ENCODE measurements around the gene ANLN. TPM values are rescaled to one million over a fixed set of nuclear protein-coding genes. Genes with fewer than 3 reads are reported as not detected.

ANLN gene
- total and polyA plus RNA-seq, 2 donors from 2014 or later = 0.17 to 1.2 TPM

GRCh38 chr7:36407636-36408550 is 18.2 kb downstream of the ANLN start:
- H3K36me3 ChIP-seq (ENCODE audit: control insufficient read depth in 2 of 3, insufficient read depth in 3 of 3, low read length in 3 of 3) = peaks cover 0 to 3% (median 0%) of the 10 kb centered on the region in 3 donors
- no peak for FAIRE-seq
- no peak overlapping the region for H3K4me3 ChIP-seq (ENCODE audit: low read length in 3 of 3)
- H3K4me1 ChIP-seq (ENCODE audit: control insufficient read depth in 2 of 3, insufficient read depth in 2 of 3, low read depth in 1 of 3, low read length in 3 of 3) = no peaks in the 10 kb centered on the region
- H3K27me3 ChIP-seq (ENCODE audit: control insufficient read depth, insufficient read depth, low read length) = no peaks in the 10 kb centered on the region
- no peak overlapping the region for H3K9ac ChIP-seq (ENCODE audit: low read length in 3 of 3)
- no peak for DNase-seq
- intact Hi-C loops (cut with DNase I) = no loop called here
- no peak overlapping the region for H3K27ac ChIP-seq (ENCODE audit: low read depth in 2 of 2, low read length in 2 of 2)
- H3K9me3 ChIP-seq (ENCODE audit: control insufficient read depth in 2 of 3, insufficient read depth in 1 of 3, low read length in 3 of 3) = no peaks in the 10 kb centered on the region
- TF ChIP-seq, protein P1, sequence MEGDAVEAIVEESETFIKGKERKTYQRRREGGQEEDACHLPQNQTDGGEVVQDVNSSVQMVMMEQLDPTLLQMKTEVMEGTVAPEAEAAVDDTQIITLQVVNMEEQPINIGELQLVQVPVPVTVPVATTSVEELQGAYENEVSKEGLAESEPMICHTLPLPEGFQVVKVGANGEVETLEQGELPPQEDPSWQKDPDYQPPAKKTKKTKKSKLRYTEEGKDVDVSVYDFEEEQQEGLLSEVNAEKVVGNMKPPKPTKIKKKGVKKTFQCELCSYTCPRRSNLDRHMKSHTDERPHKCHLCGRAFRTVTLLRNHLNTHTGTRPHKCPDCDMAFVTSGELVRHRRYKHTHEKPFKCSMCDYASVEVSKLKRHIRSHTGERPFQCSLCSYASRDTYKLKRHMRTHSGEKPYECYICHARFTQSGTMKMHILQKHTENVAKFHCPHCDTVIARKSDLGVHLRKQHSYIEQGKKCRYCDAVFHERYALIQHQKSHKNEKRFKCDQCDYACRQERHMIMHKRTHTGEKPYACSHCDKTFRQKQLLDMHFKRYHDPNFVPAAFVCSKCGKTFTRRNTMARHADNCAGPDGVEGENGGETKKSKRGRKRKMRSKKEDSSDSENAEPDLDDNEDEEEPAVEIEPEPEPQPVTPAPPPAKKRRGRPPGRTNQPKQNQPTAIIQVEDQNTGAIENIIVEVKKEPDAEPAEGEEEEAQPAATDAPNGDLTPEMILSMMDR (IDR thresholded peaks at IDR 0.05; ENCODE audit: borderline replicate concordance, extremely low read depth, insufficient read depth) = no peak

GRCh38 chr7:36408589-36408988 is 18.9 kb downstream of the ANLN start:
- Histone ChIP-seq H3K27me3 (ENCODE audit: control insufficient read depth, insufficient read depth, low read length) (no peaks in the 10 kb centered on the region), H3K9me3 (ENCODE audit: control insufficient read depth in 2 of 3, insufficient read depth in 1 of 3, low read length in 3 of 3) (no peaks in the 10 kb centered on the region), H3K4me3 (ENCODE audit: low read length in 3 of 3) (no peak overlapping the region), H3K4me1 (ENCODE audit: control insufficient read depth in 2 of 3, insufficient read depth in 2 of 3, low read depth in 1 of 3, low read length in 3 of 3) (no peaks in the 10 kb centered on the region), H3K9ac (ENCODE audit: low read length in 3 of 3) (no peak overlapping the region), H3K36me3 (ENCODE audit: control insufficient read depth in 2 of 3, insufficient read depth in 3 of 3, low read length in 3 of 3) (peaks cover 0 to 3% (median 0%) of the 10 kb centered on the region in 3 donors), H3K27ac (ENCODE audit: low read depth in 2 of 2, low read length in 2 of 2) (no peak overlapping the region)
- DNase-seq = no peak
- no peak for FAIRE-seq
- TF ChIP-seq, protein P1 (IDR thresholded peaks at IDR 0.05; ENCODE audit: borderline replicate concordance, extremely low read depth, insufficient read depth) = no peak
- intact Hi-C loops (cut with DNase I) = no loop called here

DNA sequence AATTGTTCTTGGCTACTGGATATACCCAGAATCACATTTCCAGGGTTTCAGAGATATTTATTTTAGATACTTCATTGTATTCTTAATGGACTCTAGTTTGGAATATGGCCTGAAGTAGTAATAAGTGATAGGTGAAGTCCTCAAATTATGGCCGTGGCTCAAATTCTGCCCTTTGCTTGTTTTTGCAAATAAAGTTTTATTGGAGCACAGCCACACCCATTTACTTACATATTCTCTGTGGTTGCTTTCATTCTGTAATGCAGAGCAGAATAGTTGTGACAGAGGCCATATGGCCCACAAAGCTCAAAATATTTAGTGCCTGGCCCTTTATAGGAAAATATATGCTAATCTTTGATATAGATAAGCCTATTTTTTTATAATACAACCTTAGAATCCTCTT is 19.5 kb downstream of the ANLN start:
- TF ChIP-seq, protein P1 (IDR thresholded peaks at IDR 0.05; ENCODE audit: borderline replicate concordance, extremely low read depth, insufficient read depth) = no peak
- no peak for DNase-seq
- Histone ChIP-seq H3K4me1 (ENCODE audit: control insufficient read depth in 2 of 3, insufficient read depth in 2 of 3, low read depth in 1 of 3, low read length in 3 of 3) (no peaks in the 10 kb centered on the region), H3K27me3 (ENCODE audit: control insufficient read depth, insufficient read depth, low read length) (no peaks in the 10 kb centered on the region), H3K4me3 (ENCODE audit: low read length in 3 of 3) (no peak overlapping the region), H3K9me3 (ENCODE audit: control insufficient read depth in 2 of 3, insufficient read depth in 1 of 3, low read length in 3 of 3) (no peaks in the 10 kb centered on the region), H3K9ac (ENCODE audit: low read length in 3 of 3) (no peak overlapping the region), H3K27ac (ENCODE audit: low read depth in 2 of 2, low read length in 2 of 2) (no peak overlapping the region), H3K36me3 (ENCODE audit: control insufficient read depth in 2 of 3, insufficient read depth in 3 of 3, low read length in 3 of 3) (peaks cover 0 to 3% (median 0%) of the 10 kb centered on the region in 3 donors)
- intact Hi-C loops (cut with DNase I) = no loop called here
- no peak for FAIRE-seq

All from kidney (tissue), 14 donors.